ENCODE results near the gene SLC36A2.

DNA sequence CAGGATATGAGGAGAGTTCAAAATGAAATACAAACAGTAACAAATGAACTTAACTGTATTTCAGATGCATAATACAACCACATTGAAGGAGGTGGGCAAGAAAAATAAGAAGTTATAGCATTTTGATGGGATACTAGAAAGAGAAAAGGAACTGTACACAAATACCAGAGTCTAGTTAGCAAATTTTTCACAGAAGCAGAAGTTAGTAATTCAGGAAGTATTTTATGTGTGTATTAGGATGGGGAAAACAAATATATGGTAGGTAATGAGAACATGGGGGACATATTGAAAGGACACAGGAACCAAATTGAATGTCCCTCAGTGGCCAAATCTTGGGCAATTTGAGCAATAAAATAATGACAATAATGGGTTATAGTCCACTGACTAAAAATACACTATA, 76.0 kb downstream of the SLC36A2 start:
- no peak for TF ChIP-seq GATA3 (IDR thresholded peaks at IDR 0.05; ENCODE audit: low read depth, low read length)
- TF ChIP-seq GATA2 (IDR thresholded peaks at IDR 0.05; ENCODE audit: low read depth, low read length), result no peak
